A549 (cell line): ENCODE measurements around the gene NDUFB1. TPM values are rescaled to one million over a fixed set of nuclear protein-coding genes. Genes with fewer than 3 reads are reported as not detected.

ENCODE experiments used
- ATAC-seq, 2 experiments: fragments of 200-7000 bp in 1 of 2; fragments of >200 bp in 1 of 2; cut with Nextera tagmentation in 1 of 2; cut with Tn5 transposase in 1 of 2; 3 replicates each; pipeline versions ENCODE4 v1.8.0 to v1.9.1; 2018 to 2020; ENCODE audit warnings: mild to moderate bottlenecking in 1 of 2, moderate library complexity in 1 of 2
- CTCF ChIA-PET: fragments of 300-600 bp; sonication (Branson Sonifier 250); formaldehyde crosslinking; extraction: SDS; loops from one replicate; lab custom pipeline; 2021; ENCODE audit warnings: antibody characterized with exemption, inconsistent platforms; lab: Yijun Ruan, JAX
- POLR2A ChIA-PET: fragments of 350-600 bp; formaldehyde crosslinking; extraction: SDS; loops from one replicate; lab custom pipeline; 2021; ENCODE audit warnings: antibody characterized with exemption, inconsistent platforms; lab: Yijun Ruan, JAX
- DNase-seq, 2 experiments: peaks; one replicate each; pipeline versions ENCODE4 v3.0.0 to v3.0.0-alpha.2; 2011 to 2016; ENCODE audit warnings: low read depth in 1 of 2, low spot score in 1 of 2
- FAIRE-seq: peaks from 2 replicates; lab custom pipeline; 2011; peaks lifted over from hg19 to GRCh38; lab: Jason Lieb, UNC
- H3K27ac ChIP-seq, 2 experiments: fragments of >200 bp; sonication (Bioruptor Twin); formaldehyde crosslinking; 3 replicates each; pipeline ENCODE4 v1.5.1; 2016 to 2017
- H3K4me1 ChIP-seq: fragments of >200 bp; sonication (Bioruptor Twin); formaldehyde crosslinking; 3 replicates; pipeline ENCODE4 v1.6.1; 2016
- H3K4me2 ChIP-seq: fragments of >200 bp; sonication (Bioruptor Twin); formaldehyde crosslinking; 3 replicates; pipeline ENCODE4 v1.6.1; 2016
- H3K4me3 ChIP-seq: fragments of >200 bp; sonication (Bioruptor Twin); formaldehyde crosslinking; 3 replicates; pipeline ENCODE4 v1.5.1; 2016
- H3K9me3 ChIP-seq: fragments of >200 bp; sonication (Bioruptor Twin); formaldehyde crosslinking; 3 replicates; pipeline ENCODE4 v1.6.1; 2016
- CHD4 ChIP-seq: fragments of 200-600 bp; sonication (generic); IDR thresholded peaks from 2 replicates; pipeline ENCODE4 v1.6.1; 2016; ENCODE audit warnings: antibody characterized with exemption, mild to moderate bottlenecking, borderline replicate concordance
- FOSB ChIP-seq: fragments of 250-450 bp; sonication (Bioruptor Pico); IDR thresholded peaks from 2 replicates; pipeline ENCODE4 v1.5.0; 2020; ENCODE audit warnings: mild to moderate bottlenecking, moderate library complexity
- GATA3 ChIP-seq: IDR thresholded peaks from 2 replicates; pipeline ENCODE4 v1.6.1; 2012; ENCODE audit warnings: borderline replicate concordance
- HEYL ChIP-seq: fragments of 250-450 bp; sonication (Bioruptor Pico); IDR thresholded peaks from 2 replicates; pipeline ENCODE4 v1.8.0; 2021; ENCODE audit warnings: mild to moderate bottlenecking, moderate library complexity
- HOXB5 ChIP-seq: fragments of 250-450 bp; sonication (Bioruptor Pico); IDR thresholded peaks from 2 replicates; pipeline ENCODE4 v1.5.0; 2020; ENCODE audit warnings: mild to moderate bottlenecking, moderate library complexity
- JUN ChIP-seq, 2 experiments: fragments of >200 bp; sonication (Bioruptor Twin); formaldehyde crosslinking; IDR thresholded peaks; 2 replicates in 1 of 2; 3 replicates in 1 of 2; pipeline ENCODE4 v1.6.1; 2016 to 2017
- KDM1A ChIP-seq: fragments of 200-600 bp; sonication (generic); IDR thresholded peaks from 2 replicates; pipeline ENCODE4 v1.6.1; 2016; ENCODE audit warnings: low read depth, mild to moderate bottlenecking
- MAFK ChIP-seq: fragments of 450-650 bp; IDR thresholded peaks from 2 replicates; pipeline ENCODE4 v1.6.1; 2014; ENCODE audit not compliant: partially characterized antibody
- MAZ ChIP-seq: fragments of 150-350 bp; IDR thresholded peaks from 2 replicates; pipeline ENCODE4 v1.6.1; 2014; ENCODE audit warnings: antibody characterized with exemption, low read depth, low read length, borderline replicate concordance
- MYC ChIP-seq: IDR thresholded peaks from 2 replicates; pipeline ENCODE4 v1.6.1; 2012; ENCODE audit warnings: mild to moderate bottlenecking, inconsistent platforms, low read length, improper control_type of control experiment, borderline replicate concordance
- NFE2L2 ChIP-seq: fragments of 150-350 bp; conservative IDR thresholded peaks from 2 replicates; pipeline ENCODE4 v1.6.1; 2014; ENCODE audit warnings: low read length
- POLR2A ChIP-seq: IDR thresholded peaks from 2 replicates; pipeline ENCODE4 v1.6.1; 2012; ENCODE audit warnings: mild to moderate bottlenecking, low read length
- RAD21 ChIP-seq, 2 experiments: fragments of >200 bp in 1 of 2; sonication (Bioruptor Twin) in 1 of 2; formaldehyde crosslinking in 1 of 2; IDR thresholded peaks in 1 of 2; conservative IDR thresholded peaks in 1 of 2; 2 replicates in 1 of 2; 3 replicates in 1 of 2; pipeline ENCODE4 v1.6.1; 2012 to 2018; ENCODE audit warnings: inconsistent platforms in 1 of 2
- SREBF2 ChIP-seq: fragments of 450-650 bp; IDR thresholded peaks from 2 replicates; pipeline ENCODE4 v1.6.1; 2014; ENCODE audit warnings: mild to moderate bottlenecking, moderate library complexity
- ZFP36 ChIP-seq: fragments of 450-650 bp; IDR thresholded peaks from 2 replicates; pipeline ENCODE4 v1.6.1; 2014; ENCODE audit warnings: borderline replicate concordance; ENCODE audit not compliant: partially characterized antibody
- ZNF302 ChIP-seq: fragments of 250-450 bp; sonication (Bioruptor Pico); IDR thresholded peaks from 2 replicates; pipeline ENCODE4 v1.9.0; 2021; ENCODE audit warnings: inconsistent platforms, mild to moderate bottlenecking, moderate library complexity
- WGBS: methylation state at CpG from one replicate; pipeline ENCODE4 v1.1.6; 2017; ENCODE audit errors: missing lambda C conversion rate; 5-methylcytosine and 5-hydroxymethylcytosine counted together
- polyA plus RNA-seq, 4 experiments: library from polyadenylated mRNA; depleted of rRNA in 3 of 4; stranded (reverse); fragments of >200 nt; fragmentation: RNase III in 1 of 4; extraction: RNeasy Plus Mini Kit Qiagen cat#74134 plus additional on column Dnase treatment in 1 of 4; gene quantifications; 2 replicates in 3 of 4; 3 replicates in 1 of 4; pipeline ENCODE4 v1.2.3, GENCODE V29; 2011 to 2017
- TF ChIP-seq, protein P1 (sequence below): IDR thresholded peaks from 2 replicates; pipeline ENCODE4 v1.6.1; 2012
- TF ChIP-seq, protein P2 (sequence below): fragments of 250-450 bp; sonication (Bioruptor Pico); IDR thresholded peaks from 2 replicates; pipeline ENCODE4 v1.5.0; 2021; ENCODE audit warnings: mild to moderate bottlenecking, moderate library complexity, borderline replicate concordance
- TF ChIP-seq, protein P3 (sequence below): fragments of 150-350 bp; IDR thresholded peaks from 2 replicates; pipeline ENCODE4 v1.6.1; 2014; ENCODE audit warnings: low read depth, mild to moderate bottlenecking, low read length
- TF ChIP-seq, protein P4 (sequence below): fragments of 250-450 bp; sonication (Bioruptor Pico); IDR thresholded peaks from 2 replicates; pipeline ENCODE4 v1.5.0; 2020; ENCODE audit warnings: low read depth, mild to moderate bottlenecking, moderate library complexity
- TF ChIP-seq, protein P5 (sequence below): IDR thresholded peaks from 2 replicates; pipeline ENCODE4 v1.6.1; 2012

The NDUFB1 gene
- polyA plus RNA-seq, 2 of the 4 experiments (the other 2 are of a cell fraction), result 596 to 704 TPM

DNA sequence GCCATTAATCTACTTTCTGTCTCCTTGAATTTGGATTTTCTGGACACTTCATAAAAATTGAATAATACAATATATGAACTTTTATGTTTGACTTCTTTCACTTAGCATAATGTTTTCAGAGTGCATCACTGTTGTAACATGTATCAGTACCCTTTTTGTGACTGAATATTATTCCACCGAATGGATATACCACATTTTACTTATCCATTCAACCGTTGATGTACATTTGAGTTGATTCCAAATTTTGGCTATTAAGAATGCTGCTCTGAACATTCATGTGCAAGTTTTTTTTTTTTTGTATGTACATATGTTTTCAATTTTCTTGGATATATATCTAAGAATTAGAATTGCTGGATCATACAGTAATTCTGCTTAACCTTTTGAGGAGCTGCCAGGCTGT lies 43.5 kb upstream of the NDUFB1 start:
- DNase-seq (no peak), ATAC-seq (no peak), FAIRE-seq (peak; percentile 63)
- Histone ChIP-seq H3K27ac (no peak overlapping the region), H3K4me2 (no peak overlapping the region), H3K9me3 (0 out of 3 replicates have a peak, but pooled peaks cover 6% of the 10 kb centered on the region), H3K4me3 (no peak overlapping the region), H3K4me1 (peaks cover 11% of the 10 kb centered on the region; the same call in 2 of the 3 replicates)
- TF ChIP-seq ZFP36 (no peak), HEYL (CRISPR knock-in tag) (no peak)
- TF ChIP-seq, protein P1, sequence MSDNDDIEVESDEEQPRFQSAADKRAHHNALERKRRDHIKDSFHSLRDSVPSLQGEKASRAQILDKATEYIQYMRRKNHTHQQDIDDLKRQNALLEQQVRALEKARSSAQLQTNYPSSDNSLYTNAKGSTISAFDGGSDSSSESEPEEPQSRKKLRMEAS, result no peak
- ChIA-PET CTCF (no interaction called here), POLR2A (no interaction called here)
- WGBS, result 94% methylated on average over 2 of the region's 2 CpGs

DNA sequence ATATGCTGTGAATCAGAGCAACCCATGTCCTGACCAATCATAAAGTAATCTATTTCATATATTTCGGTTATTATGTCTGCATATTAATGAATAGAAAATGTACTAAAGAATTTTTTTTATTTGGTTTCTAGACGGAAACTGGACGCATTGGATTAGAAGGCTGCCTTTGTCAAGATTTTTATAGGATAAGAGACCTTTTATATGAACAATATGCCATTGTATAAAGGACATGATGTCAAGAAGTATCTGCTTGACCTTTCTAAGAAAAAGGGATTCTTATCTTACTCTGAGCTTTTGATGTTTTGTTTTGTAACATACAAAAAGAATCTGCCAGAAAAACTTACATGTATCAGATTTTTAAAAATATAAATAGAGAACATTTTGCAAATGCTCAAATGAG lies 40.0 kb upstream of the NDUFB1 start:
- H3K4me3 ChIP-seq, result no peak overlapping the region
- H3K27ac ChIP-seq, result no peak overlapping the region
- ATAC-seq (no peak), DNase-seq (no peak), FAIRE-seq (no peak)
- no peak overlapping the region for H3K4me2 ChIP-seq
- TF ChIP-seq, protein P2, sequence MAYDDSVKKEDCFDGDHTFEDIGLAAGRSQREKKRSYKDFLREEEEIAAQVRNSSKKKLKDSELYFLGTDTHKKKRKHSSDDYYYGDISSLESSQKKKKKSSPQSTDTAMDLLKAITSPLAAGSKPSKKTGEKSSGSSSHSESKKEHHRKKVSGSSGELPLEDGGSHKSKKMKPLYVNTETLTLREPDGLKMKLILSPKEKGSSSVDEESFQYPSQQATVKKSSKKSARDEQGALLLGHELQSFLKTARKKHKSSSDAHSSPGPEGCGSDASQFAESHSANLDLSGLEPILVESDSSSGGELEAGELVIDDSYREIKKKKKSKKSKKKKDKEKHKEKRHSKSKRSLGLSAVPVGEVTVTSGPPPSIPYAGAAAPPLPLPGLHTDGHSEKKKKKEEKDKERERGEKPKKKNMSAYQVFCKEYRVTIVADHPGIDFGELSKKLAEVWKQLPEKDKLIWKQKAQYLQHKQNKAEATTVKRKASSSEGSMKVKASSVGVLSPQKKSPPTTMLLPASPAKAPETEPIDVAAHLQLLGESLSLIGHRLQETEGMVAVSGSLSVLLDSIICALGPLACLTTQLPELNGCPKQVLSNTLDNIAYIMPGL, result no peak
- TF ChIP-seq RAD21 (conservative IDR thresholded peaks at IDR 0.05 in 1 of 2, IDR thresholded peaks at IDR 0.05 in 1 of 2) (no peak), KDM1A (no peak), MYC (no peak), JUN (IDR thresholded peaks at IDR 0.05) (no peak), CHD4 (no peak), SREBF2 (no peak), POLR2A (no peak), NFE2L2 (no peak), HEYL (CRISPR knock-in tag) (no peak), FOSB (CRISPR knock-in tag) (no peak), ZNF302 (CRISPR knock-in tag) (no peak), MAZ (no peak), MAFK (no peak), GATA3 (no peak), ZFP36 (no peak), HOXB5 (CRISPR knock-in tag) (no peak)
- TF ChIP-seq, protein P3, sequence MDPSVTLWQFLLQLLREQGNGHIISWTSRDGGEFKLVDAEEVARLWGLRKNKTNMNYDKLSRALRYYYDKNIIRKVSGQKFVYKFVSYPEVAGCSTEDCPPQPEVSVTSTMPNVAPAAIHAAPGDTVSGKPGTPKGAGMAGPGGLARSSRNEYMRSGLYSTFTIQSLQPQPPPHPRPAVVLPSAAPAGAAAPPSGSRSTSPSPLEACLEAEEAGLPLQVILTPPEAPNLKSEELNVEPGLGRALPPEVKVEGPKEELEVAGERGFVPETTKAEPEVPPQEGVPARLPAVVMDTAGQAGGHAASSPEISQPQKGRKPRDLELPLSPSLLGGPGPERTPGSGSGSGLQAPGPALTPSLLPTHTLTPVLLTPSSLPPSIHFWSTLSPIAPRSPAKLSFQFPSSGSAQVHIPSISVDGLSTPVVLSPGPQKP, result no peak
- TF ChIP-seq, protein P4, sequence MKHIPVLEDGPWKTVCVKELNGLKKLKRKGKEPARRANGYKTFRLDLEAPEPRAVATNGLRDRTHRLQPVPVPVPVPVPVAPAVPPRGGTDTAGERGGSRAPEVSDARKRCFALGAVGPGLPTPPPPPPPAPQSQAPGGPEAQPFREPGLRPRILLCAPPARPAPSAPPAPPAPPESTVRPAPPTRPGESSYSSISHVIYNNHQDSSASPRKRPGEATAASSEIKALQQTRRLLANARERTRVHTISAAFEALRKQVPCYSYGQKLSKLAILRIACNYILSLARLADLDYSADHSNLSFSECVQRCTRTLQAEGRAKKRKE (CRISPR knock-in tag), result no peak
- TF ChIP-seq, protein P5, sequence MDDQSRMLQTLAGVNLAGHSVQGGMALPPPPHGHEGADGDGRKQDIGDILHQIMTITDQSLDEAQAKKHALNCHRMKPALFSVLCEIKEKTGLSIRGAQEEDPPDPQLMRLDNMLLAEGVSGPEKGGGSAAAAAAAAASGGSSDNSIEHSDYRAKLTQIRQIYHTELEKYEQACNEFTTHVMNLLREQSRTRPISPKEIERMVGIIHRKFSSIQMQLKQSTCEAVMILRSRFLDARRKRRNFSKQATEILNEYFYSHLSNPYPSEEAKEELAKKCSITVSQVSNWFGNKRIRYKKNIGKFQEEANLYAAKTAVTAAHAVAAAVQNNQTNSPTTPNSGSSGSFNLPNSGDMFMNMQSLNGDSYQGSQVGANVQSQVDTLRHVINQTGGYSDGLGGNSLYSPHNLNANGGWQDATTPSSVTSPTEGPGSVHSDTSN, result no peak
- H3K4me1 ChIP-seq, result peaks cover 11% of the 10 kb centered on the region; the same call in 2 of the 3 replicates
- WGBS, result 87% methylated on average over 3 of the region's 3 CpGs
- H3K9me3 ChIP-seq, result 0 out of 3 replicates have a peak, but pooled peaks cover 6% of the 10 kb centered on the region
- POLR2A ChIA-PET, result no interaction called here
- CTCF ChIA-PET, result no interaction called here
